ENCODE results near the gene MADD.
"Not testable (repeated sequence)": the region's sequence is repeated elsewhere in the genome, so short reads cannot be mapped to it uniquely, and the experiment has no call there.

Gene MADD

DNA sequence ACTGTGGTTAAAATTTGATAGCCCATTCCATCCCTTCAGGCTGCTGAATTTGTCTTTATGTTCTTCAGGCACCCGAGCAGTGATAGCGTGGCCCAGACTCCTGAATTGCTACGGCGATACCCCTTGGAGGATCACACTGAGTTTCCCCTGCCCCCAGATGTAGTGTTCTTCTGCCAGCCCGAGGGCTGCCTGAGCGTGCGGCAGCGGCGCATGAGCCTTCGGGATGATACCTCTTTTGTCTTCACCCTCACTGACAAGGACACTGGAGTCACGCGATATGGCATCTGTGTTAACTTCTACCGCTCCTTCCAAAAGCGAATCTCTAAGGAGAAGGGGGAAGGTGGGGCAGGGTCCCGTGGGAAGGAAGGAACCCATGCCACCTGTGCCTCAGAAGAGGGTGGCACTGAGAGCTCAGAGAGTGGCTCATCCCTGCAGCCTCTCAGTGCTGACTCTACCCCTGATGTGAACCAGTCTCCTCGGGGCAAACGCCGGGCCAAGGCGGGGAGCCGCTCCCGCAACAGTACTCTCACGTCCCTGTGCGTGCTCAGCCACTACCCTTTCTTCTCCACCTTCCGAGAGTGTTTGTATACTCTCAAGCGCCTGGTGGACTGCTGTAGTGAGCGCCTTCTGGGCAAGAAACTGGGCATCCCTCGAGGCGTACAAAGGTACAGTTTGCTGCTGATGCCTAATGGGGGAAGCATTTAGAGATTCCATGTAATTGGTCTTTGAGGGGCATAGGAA is 4.7 kb downstream of the MADD start:
- DNase-seq (ENCODE audit: low read depth), result no peak

GRCh38 chr11:47276923-47277322 is 7.0 kb downstream of the MADD start:
- no peak for DNase-seq (ENCODE audit: low read depth)

DNA sequence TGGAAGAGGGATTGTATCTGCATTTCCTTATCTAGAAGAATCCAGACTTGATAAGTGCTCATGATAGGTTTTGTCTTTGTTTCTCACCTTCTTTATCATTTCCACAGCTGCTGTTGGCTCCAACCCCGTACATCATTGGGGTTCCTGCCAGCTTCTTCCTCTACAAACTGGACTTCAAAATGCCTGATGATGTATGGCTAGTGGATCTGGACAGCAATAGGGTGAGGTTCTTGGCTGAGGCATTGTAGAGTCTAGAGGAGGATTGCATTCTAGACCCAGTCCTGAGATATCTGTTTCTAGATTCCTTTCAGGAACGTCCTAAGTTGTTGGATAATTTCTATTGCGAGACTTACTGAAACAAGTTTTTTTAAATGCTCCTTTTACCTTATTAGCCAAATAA is 8.1 kb downstream of the MADD start:
- no peak for DNase-seq (ENCODE audit: low read depth)

DNA sequence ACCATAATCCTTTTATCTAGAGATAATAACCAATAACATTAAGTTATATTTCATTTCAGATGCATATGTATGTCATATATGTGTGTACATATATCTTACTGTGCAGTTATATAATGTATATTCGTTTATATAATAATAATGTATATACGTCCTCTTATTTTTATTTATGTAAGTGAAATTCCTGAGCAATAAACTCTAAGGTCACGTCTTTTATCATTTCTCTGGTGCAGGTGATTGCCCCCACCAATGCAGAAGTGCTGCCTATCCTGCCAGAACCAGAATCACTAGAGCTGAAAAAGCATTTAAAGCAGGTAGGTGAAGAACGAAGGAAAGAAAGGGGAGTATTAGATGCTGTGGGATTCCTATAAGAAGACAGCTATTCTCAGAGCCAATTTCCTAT is 8.8 kb downstream of the MADD start:
- DNase-seq (ENCODE audit: low read depth), result no peak

DNA sequence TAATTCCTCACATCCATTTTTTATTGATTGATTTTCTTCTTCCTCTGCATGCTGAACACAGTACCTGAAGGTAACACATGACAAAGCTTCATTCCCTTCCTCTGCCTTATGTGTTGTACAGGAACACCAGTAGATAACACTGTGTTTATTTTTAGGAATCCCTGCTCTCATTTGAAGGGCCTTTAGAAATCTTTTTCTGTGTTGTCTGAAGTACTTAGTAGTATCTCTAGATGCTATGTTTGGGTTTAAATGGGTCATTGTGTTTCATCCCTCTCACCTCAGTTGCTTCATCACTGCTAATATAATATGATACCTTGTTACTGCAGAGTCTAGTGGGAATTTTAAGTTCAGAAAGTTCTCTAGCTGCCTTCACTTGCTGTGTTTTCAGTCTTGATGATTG is 10.2 kb downstream of the MADD start:
- no peak for DNase-seq (ENCODE audit: low read depth)

- no peak for DNase-seq (ENCODE audit: low read depth)
These were observed 10.9 kb downstream of the MADD start for GRCh38 chr11:47280860-47281259.

DNA sequence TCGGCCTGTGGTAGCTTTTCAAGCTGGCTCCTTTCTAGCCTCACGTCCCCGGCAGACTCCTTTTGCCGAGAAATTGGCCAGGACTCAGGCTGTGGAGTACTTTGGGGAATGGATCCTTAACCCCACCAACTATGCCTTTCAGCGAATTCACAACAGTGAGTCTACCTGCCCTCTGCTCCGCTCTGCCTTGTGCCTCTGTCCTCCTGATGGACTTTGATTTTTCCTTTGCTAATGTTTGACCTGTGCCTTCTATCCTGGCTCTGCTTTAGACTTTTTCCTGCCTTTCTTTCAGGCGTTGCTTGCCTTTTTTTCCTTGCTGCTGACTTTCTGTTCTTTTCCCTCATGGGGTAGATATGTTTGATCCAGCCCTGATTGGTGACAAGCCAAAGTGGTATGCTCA is 12.5 kb downstream of the MADD start:
- no peak for DNase-seq (ENCODE audit: low read depth)

GRCh38 chr11:47284151-47284550 is 14.2 kb downstream of the MADD start:
- DNase-seq (ENCODE audit: low read depth), result no peak

DNA sequence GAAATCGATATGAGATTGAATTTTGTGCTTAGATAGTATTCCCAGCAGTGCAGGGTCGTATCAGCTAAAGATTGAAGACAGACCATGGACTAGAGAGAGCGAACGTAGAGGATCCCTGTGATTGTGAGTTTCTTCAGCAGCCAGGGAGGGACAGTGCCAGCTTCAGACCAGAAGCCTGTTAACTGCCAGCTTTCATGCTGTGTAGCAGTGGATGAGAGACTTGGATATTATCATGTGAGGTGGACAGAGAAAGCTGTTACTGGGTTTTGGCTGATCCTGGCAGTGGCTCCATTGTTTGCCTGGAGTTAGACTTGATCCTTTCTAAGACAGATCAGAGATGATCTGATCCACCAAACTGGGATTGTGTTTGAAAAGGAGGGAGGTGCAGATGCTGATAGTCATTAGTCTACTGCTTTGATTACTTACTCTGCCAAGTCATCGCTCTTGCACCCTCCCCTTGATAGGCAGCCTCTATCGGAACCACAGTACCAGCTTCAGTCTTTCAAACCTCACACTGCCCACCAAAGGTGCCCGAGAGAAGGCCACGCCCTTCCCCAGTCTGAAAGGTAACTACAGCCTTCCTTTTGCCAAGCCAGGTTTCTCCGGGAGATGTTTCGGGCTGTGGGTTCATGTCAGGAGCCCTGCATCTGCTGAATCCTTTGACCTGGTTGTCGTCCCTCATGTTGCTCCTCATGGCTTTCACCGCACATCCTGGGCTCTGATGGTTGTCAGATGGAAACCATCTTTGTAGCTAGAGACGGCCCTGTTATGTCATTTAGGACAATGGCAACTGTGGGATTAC is 16.2 kb downstream of the MADD start:
- DNase-seq (ENCODE audit: low read depth), result no peak

- DNase-seq (ENCODE audit: low read depth), result no peak
These were observed 18.1 kb downstream of the MADD start for GRCh38 chr11:47288066-47288465.

- DNase-seq (ENCODE audit: low read depth), result no peak
These were observed 19.9 kb downstream of the MADD start for GRCh38 chr11:47289856-47290255.

DNA sequence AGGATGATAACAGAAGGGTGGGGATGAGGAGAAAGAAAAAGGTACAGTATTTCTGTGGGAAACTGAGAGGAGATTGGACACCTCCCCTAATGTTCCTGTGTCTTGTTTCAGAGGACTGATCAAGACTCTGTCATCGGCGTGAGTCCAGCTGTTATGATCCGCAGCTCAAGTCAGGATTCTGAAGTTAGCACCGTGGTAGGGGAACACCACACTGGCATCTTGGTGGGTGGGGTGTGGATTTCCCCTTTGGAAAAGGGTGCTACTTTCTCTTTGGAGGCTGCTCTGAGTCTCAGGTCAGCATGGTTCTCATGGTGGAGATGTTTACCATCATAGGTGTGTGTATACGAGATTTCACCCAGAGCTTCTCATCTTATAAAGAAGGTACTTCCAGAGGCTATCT is 25.5 kb downstream of the MADD start:
- no peak for DNase-seq (ENCODE audit: low read depth)

- DNase-seq (ENCODE audit: low read depth), result no peak
These were observed 26.1 kb downstream of the MADD start for GRCh38 chr11:47296045-47296444.

DNA sequence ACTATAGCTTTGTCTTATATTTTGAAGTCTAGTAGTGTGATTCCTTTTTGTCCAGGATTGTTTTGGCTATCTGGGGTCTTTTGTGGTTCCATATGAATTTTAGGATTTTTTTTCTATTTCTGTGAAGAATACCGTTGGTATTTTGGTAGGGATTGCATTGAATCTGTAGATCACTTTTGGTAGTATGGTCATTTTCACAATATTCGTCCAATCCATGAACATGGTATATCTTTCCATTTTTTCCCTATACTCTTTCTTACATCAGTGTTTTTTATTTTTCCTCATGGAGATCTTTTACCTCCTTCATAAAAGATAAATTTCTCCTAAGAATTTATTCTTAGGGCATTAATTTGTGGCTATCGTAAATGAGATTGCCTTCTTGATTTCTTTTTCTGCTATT is 29.1 kb downstream of the MADD start:
- no peak for DNase-seq (ENCODE audit: low read depth)

- no peak for DNase-seq (ENCODE audit: low read depth)
These were observed 32.9 kb downstream of the MADD start for GRCh38 chr11:47302853-47303252.

GRCh38 chr11:47305734-47306483 is 36.0 kb downstream of the MADD start:
- no peak for DNase-seq (ENCODE audit: low read depth)

DNA sequence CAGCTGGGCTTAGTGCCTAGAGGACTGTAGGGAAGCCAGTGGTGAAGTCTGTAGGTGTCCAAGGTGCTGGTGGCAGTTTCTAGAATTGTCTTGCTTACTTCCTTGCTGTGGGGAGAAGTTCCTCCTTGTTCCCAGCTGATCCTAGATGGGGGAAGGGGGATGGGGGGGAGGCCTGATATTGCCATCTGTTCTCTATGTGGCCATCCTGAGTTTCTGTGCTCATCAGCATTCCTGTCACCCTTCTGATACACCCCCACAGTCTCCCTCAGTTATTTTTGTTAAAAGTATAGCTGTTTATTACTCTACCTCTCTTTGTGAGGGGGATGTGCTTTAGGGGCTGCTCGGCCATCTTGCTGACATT is 36.5 kb downstream of the MADD start:
- no peak for DNase-seq (ENCODE audit: low read depth)

DNA sequence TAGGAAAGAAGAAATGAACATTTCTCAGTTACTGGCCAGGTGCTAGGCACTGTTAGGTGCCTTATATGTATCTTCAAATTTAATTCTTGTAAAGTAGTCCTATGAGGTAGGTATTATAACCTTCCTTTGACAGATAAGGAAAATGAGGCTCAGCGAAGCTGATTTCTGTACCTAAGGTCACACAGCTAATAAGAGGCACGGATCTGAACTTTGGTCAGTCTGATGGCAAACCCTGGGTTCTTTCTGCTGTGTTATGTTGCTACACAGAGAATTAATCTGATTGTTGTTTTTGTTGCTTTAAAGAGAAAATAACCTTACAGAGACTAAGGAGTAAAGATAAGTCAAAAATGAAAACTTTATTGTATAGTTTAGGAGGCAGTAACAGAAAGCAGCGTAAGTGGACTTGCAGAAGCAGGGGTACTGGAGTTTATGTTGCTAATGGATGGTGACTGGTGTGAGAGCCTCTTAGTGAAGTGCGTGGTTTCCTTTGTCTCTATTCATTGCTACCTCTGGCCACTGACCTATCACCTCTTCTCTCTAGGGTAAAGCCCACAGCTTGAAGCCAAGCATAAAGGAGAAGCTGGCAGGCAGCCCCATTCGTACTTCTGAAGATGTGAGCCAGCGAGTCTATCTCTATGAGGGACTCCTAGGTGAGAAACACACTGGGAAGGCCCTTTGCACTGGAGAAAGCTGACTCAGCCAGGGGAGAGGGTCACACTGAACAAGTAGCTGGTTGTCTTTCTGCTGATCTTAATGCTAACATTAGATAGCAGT is 38.3 kb downstream of the MADD start:
- no peak for DNase-seq (ENCODE audit: low read depth)

- no peak for DNase-seq (ENCODE audit: low read depth)
These were observed 45.1 kb downstream of the MADD start for GRCh38 chr11:47314992-47315391.

DNA sequence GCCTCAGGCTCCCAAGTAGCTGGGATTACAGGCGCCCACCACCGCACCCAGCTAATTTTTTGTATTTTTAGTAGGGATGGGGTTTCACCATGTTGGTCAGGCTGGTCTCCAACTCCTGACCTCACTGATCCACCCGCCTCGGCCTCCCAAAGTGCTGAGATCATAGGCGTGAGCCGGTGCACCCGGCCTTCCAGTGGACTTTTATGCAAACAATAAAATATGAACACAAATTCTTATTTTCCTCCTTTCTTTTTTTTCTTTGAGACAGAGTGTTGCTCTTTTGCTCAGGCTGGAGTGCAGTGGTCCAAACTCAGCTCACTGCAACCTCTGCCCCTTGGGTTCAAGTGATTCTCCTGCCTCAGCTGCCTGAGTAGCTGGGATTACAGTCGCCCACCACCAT is 46.6 kb downstream of the MADD start:
- not testable (repeated sequence) for DNase-seq (ENCODE audit: low read depth)

- DNase-seq (ENCODE audit: low read depth), result no peak
These were observed 47.3 kb downstream of the MADD start for GRCh38 chr11:47317064-47317828.

Measured in stromal cell of bone marrow (primary cell).